Measurements from ENCODE around the gene FAIM2.

The FAIM2 gene

GRCh38 chr12:49925433-49926204, 21.9 kb upstream of the FAIM2 start:
- no peak for DNase-seq
- no peaks in the 10 kb centered on the region for H3K36me3 ChIP-seq (ENCODE audit: control insufficient read depth, insufficient read depth, low read length)

GRCh38 chr12:49924628-49925246, 21.0 kb upstream of the FAIM2 start:
- Histone ChIP-seq H3K4me3 (ENCODE audit: insufficient read depth, low read depth, low read length, poor library complexity, severe bottlenecking) (no peak overlapping the region), H3K9me3 (ENCODE audit: control insufficient read depth, low read length) (no peaks in the 10 kb centered on the region), H3K27me3 (replicated peaks; ENCODE audit: control insufficient read depth, insufficient read depth, low read length, poor library complexity, severe bottlenecking) (no peaks in the 10 kb centered on the region), H3K27ac (ENCODE audit: insufficient read depth, low read length, poor library complexity, severe bottlenecking) (no peak overlapping the region), H3K4me1 (ENCODE audit: control insufficient read depth, insufficient read depth, low read length, poor library complexity, severe bottlenecking) (no peaks in the 10 kb centered on the region), H3K36me3 (ENCODE audit: control insufficient read depth, insufficient read depth, low read length) (no peaks in the 10 kb centered on the region)
- no peak for DNase-seq

More at GRCh38 chr12:49925433-49926204, 21.9 kb upstream of the FAIM2 start:
- no peaks in the 10 kb centered on the region for H3K9me3 ChIP-seq (ENCODE audit: control insufficient read depth, low read length)
- no peaks in the 10 kb centered on the region for H3K27me3 ChIP-seq (replicated peaks; ENCODE audit: control insufficient read depth, insufficient read depth, low read length, poor library complexity, severe bottlenecking)
- H3K27ac ChIP-seq (ENCODE audit: insufficient read depth, low read length, poor library complexity, severe bottlenecking), result no peak overlapping the region
- no peaks in the 10 kb centered on the region for H3K4me1 ChIP-seq (ENCODE audit: control insufficient read depth, insufficient read depth, low read length, poor library complexity, severe bottlenecking)
- H3K4me3 ChIP-seq (ENCODE audit: insufficient read depth, low read depth, low read length, poor library complexity, severe bottlenecking), result no peak overlapping the region

GRCh38 chr12:49923880-49924556, 20.3 kb upstream of the FAIM2 start:
- no peak overlapping the region for H3K4me3 ChIP-seq (ENCODE audit: insufficient read depth, low read depth, low read length, poor library complexity, severe bottlenecking)
- H3K36me3 ChIP-seq (ENCODE audit: control insufficient read depth, insufficient read depth, low read length), result no peaks in the 10 kb centered on the region
- no peaks in the 10 kb centered on the region for H3K4me1 ChIP-seq (ENCODE audit: control insufficient read depth, insufficient read depth, low read length, poor library complexity, severe bottlenecking)
- no peaks in the 10 kb centered on the region for H3K9me3 ChIP-seq (ENCODE audit: control insufficient read depth, low read length)
- H3K27ac ChIP-seq (ENCODE audit: insufficient read depth, low read length, poor library complexity, severe bottlenecking), result no peak overlapping the region
- H3K27me3 ChIP-seq (replicated peaks; ENCODE audit: control insufficient read depth, insufficient read depth, low read length, poor library complexity, severe bottlenecking), result no peaks in the 10 kb centered on the region
- no peak for DNase-seq

- no peak for DNase-seq
Measured at GRCh38 chr12:49923035-49923644, 19.4 kb upstream of the FAIM2 start.

GRCh38 chr12:49922349-49923034, 18.8 kb upstream of the FAIM2 start:
- Histone ChIP-seq H3K27me3 (replicated peaks; ENCODE audit: control insufficient read depth, insufficient read depth, low read length, poor library complexity, severe bottlenecking) (no peaks in the 10 kb centered on the region), H3K4me1 (ENCODE audit: control insufficient read depth, insufficient read depth, low read length, poor library complexity, severe bottlenecking) (no peaks in the 10 kb centered on the region), H3K36me3 (ENCODE audit: control insufficient read depth, insufficient read depth, low read length) (no peaks in the 10 kb centered on the region), H3K4me3 (ENCODE audit: insufficient read depth, low read depth, low read length, poor library complexity, severe bottlenecking) (no peak overlapping the region), H3K27ac (ENCODE audit: insufficient read depth, low read length, poor library complexity, severe bottlenecking) (no peak overlapping the region), H3K9me3 (ENCODE audit: control insufficient read depth, low read length) (no peaks in the 10 kb centered on the region)
- no peak for DNase-seq

More at GRCh38 chr12:49923035-49923644, 19.4 kb upstream of the FAIM2 start:
- Histone ChIP-seq H3K9me3 (ENCODE audit: control insufficient read depth, low read length) (no peaks in the 10 kb centered on the region), H3K27ac (ENCODE audit: insufficient read depth, low read length, poor library complexity, severe bottlenecking) (no peak overlapping the region), H3K27me3 (replicated peaks; ENCODE audit: control insufficient read depth, insufficient read depth, low read length, poor library complexity, severe bottlenecking) (no peaks in the 10 kb centered on the region), H3K4me1 (ENCODE audit: control insufficient read depth, insufficient read depth, low read length, poor library complexity, severe bottlenecking) (no peaks in the 10 kb centered on the region), H3K36me3 (ENCODE audit: control insufficient read depth, insufficient read depth, low read length) (no peaks in the 10 kb centered on the region), H3K4me3 (ENCODE audit: insufficient read depth, low read depth, low read length, poor library complexity, severe bottlenecking) (no peak overlapping the region)

- H3K4me1 ChIP-seq (ENCODE audit: control insufficient read depth, insufficient read depth, low read length, poor library complexity, severe bottlenecking), result no peaks in the 10 kb centered on the region
Measured at GRCh38 chr12:49921936-49922335, 18.2 kb upstream of the FAIM2 start.

DNA sequence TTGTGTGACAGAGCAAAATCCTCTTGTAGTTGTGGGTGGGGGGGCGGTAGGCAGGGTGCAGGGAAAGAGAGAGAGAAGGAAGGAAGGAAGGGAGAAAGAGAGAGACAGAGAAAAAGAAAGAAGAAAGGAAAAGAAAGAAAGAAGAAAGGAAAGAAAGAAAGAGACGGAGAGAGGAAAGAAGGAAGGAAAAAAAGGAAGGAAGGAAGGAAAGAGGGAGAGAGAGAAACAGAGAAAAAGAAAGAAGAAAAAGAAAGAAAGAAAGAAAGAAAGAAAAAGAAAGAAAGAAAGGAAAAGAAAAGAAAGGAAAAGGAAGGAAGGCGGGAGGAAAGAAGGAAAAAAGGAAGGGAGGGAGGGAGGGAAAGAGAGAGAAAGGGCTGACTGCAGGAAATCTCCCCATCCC, 17.6 kb upstream of the FAIM2 start:
- H3K27me3 ChIP-seq (replicated peaks; ENCODE audit: control insufficient read depth, insufficient read depth, low read length, poor library complexity, severe bottlenecking), result no peaks in the 10 kb centered on the region
- no peaks in the 10 kb centered on the region for H3K36me3 ChIP-seq (ENCODE audit: control insufficient read depth, insufficient read depth, low read length)
- H3K27ac ChIP-seq (ENCODE audit: insufficient read depth, low read length, poor library complexity, severe bottlenecking), result no peak overlapping the region
- no peak overlapping the region for H3K4me3 ChIP-seq (ENCODE audit: insufficient read depth, low read depth, low read length, poor library complexity, severe bottlenecking)
- no peaks in the 10 kb centered on the region for H3K9me3 ChIP-seq (ENCODE audit: control insufficient read depth, low read length)
- DNase-seq, result no peak
- no peaks in the 10 kb centered on the region for H3K4me1 ChIP-seq (ENCODE audit: control insufficient read depth, insufficient read depth, low read length, poor library complexity, severe bottlenecking)

More at GRCh38 chr12:49921936-49922335, 18.2 kb upstream of the FAIM2 start:
- Histone ChIP-seq H3K36me3 (ENCODE audit: control insufficient read depth, insufficient read depth, low read length) (no peaks in the 10 kb centered on the region), H3K27ac (ENCODE audit: insufficient read depth, low read length, poor library complexity, severe bottlenecking) (no peak overlapping the region), H3K9me3 (ENCODE audit: control insufficient read depth, low read length) (no peaks in the 10 kb centered on the region), H3K27me3 (replicated peaks; ENCODE audit: control insufficient read depth, insufficient read depth, low read length, poor library complexity, severe bottlenecking) (no peaks in the 10 kb centered on the region), H3K4me3 (ENCODE audit: insufficient read depth, low read depth, low read length, poor library complexity, severe bottlenecking) (no peak overlapping the region)
- DNase-seq, result no peak

DNA sequence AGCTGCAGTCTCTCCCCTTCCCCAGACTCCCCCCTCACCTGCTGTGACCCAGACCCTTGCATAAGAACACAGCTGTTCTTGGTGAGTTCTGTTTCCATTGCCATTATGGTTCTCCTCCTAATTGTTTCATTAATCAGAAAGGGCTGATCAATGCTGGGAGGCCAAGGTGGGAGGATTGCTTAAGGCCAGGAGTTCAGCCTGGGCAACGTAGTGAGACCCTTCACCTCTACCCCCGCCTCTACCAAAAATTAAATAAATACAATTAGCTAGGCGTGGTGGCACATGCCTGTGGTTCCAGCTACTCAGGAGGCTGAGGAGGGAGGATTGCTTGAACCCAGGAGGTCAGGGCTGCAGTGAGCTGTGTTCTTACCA, 17.2 kb upstream of the FAIM2 start:
- DNase-seq, result no peak
- Histone ChIP-seq H3K27me3 (replicated peaks; ENCODE audit: control insufficient read depth, insufficient read depth, low read length, poor library complexity, severe bottlenecking) (no peaks in the 10 kb centered on the region), H3K4me3 (ENCODE audit: insufficient read depth, low read depth, low read length, poor library complexity, severe bottlenecking) (no peak overlapping the region), H3K36me3 (ENCODE audit: control insufficient read depth, insufficient read depth, low read length) (no peaks in the 10 kb centered on the region), H3K4me1 (ENCODE audit: control insufficient read depth, insufficient read depth, low read length, poor library complexity, severe bottlenecking) (no peaks in the 10 kb centered on the region), H3K27ac (ENCODE audit: insufficient read depth, low read length, poor library complexity, severe bottlenecking) (no peak overlapping the region), H3K9me3 (ENCODE audit: control insufficient read depth, low read length) (no peaks in the 10 kb centered on the region)

- H3K4me1 ChIP-seq (ENCODE audit: control insufficient read depth, insufficient read depth, low read length, poor library complexity, severe bottlenecking), result no peaks in the 10 kb centered on the region
- no peak overlapping the region for H3K27ac ChIP-seq (ENCODE audit: insufficient read depth, low read length, poor library complexity, severe bottlenecking)
- no peaks in the 10 kb centered on the region for H3K27me3 ChIP-seq (replicated peaks; ENCODE audit: control insufficient read depth, insufficient read depth, low read length, poor library complexity, severe bottlenecking)
- DNase-seq, result no peak
- H3K9me3 ChIP-seq (ENCODE audit: control insufficient read depth, low read length), result no peaks in the 10 kb centered on the region
- no peak overlapping the region for H3K4me3 ChIP-seq (ENCODE audit: insufficient read depth, low read depth, low read length, poor library complexity, severe bottlenecking)
- no peaks in the 10 kb centered on the region for H3K36me3 ChIP-seq (ENCODE audit: control insufficient read depth, insufficient read depth, low read length)
Measured at GRCh38 chr12:49920241-49920914, 16.7 kb upstream of the FAIM2 start.

Data from effector memory CD4-positive, alpha-beta T cell (primary cell).